Measurements from ENCODE around the gene FAAP100.

GRCh38 chr17:81576621-81577277 lies 24.6 kb upstream of the FAAP100 start:
- TF ChIP-seq EZH2 (IDR thresholded peaks at IDR 0.05; ENCODE audit: low read length): no peak
- no peak for TF ChIP-seq CTCF (optimal IDR thresholded peaks at IDR 0.05 in 1 of 3, IDR thresholded peaks at IDR 0.05 in 1 of 3, conservative IDR thresholded peaks at IDR 0.05 in 1 of 3; ENCODE audit: extremely low read depth in 1 of 3, insufficient read depth in 2 of 3, low read length in 3 of 3)
